Retinal pigment epithelial cell (primary cell): ENCODE results near the gene ADH4.

Experiments
- DNase-seq: peaks from one replicate; pipeline ENCODE4 v3.0.0-alpha.2; 2010; ENCODE audit warnings: low read depth
- H3K4me3 ChIP-seq: 2 replicates; pipeline ENCODE4 v1.5.1; 2011; ENCODE audit warnings: mild to moderate bottlenecking, low read length, control low read depth, moderate library complexity
- TF ChIP-seq, protein P1 (sequence below): conservative IDR thresholded peaks from 2 replicates; pipeline ENCODE4 v1.5.1; 2011; ENCODE audit warnings: low read depth, low read length, control low read depth, inconsistent platforms

The ADH4 gene

DNA sequence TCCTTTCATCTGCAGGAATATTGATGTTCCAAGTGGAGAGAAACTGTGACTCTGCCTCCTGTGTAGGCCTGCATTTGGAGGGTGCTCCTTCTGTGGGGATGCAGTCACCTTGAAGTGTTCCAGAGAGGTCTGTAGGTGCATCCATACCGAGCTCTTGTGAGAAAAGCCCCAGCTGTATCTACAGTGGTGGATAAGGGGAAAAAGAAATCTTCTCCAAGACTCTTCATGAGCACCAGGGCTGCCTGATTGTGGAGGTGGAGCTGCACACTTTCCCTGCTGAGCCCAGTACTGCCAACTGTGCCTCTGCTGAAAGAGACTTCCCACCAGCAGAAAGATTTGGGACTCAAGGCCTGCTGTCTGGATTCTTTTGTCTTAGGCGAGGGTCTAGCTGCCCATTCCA, 35.1 kb upstream of the ADH4 start:
- H3K4me3 ChIP-seq = no peak overlapping the region
- TF ChIP-seq, protein P1, sequence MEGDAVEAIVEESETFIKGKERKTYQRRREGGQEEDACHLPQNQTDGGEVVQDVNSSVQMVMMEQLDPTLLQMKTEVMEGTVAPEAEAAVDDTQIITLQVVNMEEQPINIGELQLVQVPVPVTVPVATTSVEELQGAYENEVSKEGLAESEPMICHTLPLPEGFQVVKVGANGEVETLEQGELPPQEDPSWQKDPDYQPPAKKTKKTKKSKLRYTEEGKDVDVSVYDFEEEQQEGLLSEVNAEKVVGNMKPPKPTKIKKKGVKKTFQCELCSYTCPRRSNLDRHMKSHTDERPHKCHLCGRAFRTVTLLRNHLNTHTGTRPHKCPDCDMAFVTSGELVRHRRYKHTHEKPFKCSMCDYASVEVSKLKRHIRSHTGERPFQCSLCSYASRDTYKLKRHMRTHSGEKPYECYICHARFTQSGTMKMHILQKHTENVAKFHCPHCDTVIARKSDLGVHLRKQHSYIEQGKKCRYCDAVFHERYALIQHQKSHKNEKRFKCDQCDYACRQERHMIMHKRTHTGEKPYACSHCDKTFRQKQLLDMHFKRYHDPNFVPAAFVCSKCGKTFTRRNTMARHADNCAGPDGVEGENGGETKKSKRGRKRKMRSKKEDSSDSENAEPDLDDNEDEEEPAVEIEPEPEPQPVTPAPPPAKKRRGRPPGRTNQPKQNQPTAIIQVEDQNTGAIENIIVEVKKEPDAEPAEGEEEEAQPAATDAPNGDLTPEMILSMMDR = no peak
- DNase-seq = no peak

DNA sequence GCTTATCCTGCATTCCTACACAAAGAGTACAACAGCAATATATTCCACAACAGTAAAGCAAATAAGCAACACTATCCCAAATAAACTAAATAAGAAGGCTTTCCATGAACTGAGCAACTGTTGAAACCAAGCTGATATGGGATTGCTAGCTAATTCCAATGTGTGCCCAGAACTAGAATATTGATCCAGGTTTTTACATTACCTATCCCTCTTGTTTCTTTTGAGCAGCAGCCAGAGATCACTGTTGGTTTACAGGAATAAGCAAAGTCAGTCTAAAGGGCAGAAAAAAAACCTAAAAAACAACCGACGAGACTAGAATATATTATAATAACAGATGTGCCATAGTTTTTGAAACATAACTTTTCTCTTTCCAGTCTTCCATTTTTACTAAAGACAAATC, 22.4 kb upstream of the ADH4 start:
- no peak overlapping the region for H3K4me3 ChIP-seq
- TF ChIP-seq, protein P1 = no peak
- no peak for DNase-seq

DNA sequence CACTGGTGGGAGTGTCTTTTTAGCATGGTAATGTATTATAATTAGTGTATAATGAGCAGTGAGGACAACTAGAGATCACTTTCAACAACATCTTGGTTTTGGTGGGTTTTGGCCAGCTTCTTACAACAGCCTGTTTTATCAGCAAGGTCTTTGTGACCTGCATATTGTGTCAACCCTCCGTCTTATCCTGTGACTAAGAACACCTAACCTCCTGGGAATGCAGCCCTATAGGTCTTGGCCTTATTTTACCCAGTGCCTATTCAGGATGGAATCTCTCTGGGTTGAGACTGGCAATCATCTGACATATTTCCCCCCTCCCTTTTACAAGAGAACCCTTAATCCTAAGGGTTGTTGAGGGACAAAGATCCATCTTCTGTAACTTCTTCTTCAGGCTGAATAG, 21.9 kb upstream of the ADH4 start:
- no peak for DNase-seq
- TF ChIP-seq, protein P1 = no peak
- no peak overlapping the region for H3K4me3 ChIP-seq

DNA sequence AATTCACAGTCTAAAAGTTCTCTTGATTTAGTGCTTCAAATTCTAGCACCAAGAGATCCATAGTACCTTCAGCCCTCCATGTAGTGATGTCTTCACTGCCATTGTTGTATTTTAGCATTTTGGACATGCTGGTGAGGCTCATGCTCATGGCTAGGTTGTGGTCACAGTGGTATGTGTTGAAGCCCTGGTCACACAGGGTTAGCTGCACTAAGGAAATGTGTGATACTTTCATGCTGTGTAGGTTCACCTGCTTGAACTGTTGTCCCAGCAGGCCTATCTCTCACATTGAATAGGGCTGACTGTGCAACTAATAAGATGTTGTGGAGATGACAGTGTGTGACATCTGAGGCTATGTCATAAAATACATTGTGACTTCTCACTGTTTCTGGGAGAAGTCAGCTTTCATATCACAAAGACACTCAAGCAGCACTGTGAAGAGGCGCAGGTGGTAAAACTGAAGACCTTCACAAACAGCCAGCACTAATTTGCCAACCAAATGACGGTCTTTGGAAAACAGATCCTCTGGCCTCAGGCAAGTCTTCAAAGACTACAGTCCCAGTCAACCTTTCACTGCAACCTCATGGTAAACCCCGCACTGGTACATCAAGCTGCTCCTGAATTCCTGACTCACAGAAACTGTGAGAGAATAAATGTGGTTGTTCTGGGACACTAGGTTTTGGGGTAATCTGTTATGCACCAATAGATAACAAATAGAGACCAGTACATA, 17.4 kb upstream of the ADH4 start:
- no peak for DNase-seq
- H3K4me3 ChIP-seq = no peak overlapping the region
- TF ChIP-seq, protein P1 = no peak

DNA sequence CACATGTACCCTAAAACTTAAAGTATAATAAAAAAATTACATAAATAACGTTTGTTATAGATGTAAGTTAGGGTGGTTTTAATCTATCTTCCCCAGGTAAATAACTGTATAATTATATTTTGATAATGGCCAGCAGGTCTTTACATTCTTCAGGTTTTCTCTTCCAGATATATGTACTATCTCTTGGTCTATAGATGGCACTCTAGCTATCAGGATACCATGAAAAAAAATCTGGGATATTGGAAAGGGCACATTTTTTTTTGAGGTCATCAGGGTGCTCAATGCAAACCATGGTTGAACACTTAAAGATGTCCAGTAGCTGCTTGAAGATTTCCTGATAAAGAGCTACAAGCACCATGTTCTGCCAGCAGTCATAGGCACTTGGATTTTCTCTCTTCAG, 15.6 kb upstream of the ADH4 start:
- H3K4me3 ChIP-seq = no peak overlapping the region
- no peak for DNase-seq
- TF ChIP-seq, protein P1 = no peak

DNA sequence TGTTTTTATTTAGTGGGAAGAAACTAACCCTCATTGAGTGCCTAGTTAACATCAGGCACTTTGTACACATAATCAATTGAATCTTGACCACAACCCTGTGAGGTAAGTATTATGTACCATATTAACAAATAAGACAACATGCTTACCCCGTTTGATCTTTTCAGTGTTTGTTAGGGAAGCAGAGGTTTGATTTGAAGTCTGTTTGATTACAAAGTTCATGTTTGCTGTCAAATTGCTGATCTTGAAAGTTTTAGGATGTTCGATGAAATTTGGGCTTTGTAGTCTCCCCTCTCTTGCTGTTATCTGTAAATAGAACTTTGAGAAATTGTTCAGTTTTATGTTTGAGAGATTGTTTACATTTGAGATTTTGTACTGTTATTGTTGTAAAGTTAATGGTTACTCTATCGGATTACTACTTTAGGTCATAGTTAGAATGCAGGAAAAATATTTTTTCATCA, 13.4 kb upstream of the ADH4 start:
- DNase-seq = no peak
- TF ChIP-seq, protein P1 = no peak
- H3K4me3 ChIP-seq = no peak overlapping the region

DNA sequence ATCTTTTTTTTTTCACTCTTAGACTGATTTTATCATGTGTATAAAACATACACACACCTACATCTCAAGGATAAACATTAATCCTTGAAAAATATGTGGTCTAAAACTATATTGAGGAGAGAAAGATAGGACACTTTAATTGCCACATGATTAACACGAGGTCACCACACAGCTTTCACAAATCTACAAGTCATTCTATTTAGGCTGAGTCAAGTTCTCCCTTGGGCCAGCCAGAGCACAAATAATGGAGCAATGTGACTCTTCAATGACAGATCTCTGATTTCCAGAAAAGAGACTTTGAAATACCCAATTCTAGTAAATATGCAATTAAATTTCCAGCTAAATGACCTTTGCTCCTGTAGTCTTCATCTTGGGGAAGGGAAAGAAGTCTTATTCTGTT, 12.9 kb upstream of the ADH4 start:
- H3K4me3 ChIP-seq = no peak overlapping the region
- DNase-seq = no peak
- TF ChIP-seq, protein P1 = no peak
